Panc1 (cell line): ENCODE measurements around the gene YAE1. TPM values are rescaled to one million over a fixed set of nuclear protein-coding genes. Genes with fewer than 3 reads are reported as not detected.

ENCODE experiments used
- ATAC-seq: fragments of 200-7000 bp; cut with Tn5 transposase; 2 replicates; pipeline ENCODE4 v1.9.1; 2020; ENCODE audit warnings: mild to moderate bottlenecking, moderate library complexity
- BruUV-seq: library from RNA; stranded (reverse); fragments of 400-500 nt; replicated peaks from 2 replicates; lab custom pipeline; 2021; lab: Mats Ljungman, UMichigan
- CTCF ChIA-PET: fragments of 300-600 bp; sonication (Branson Sonifier 250); formaldehyde crosslinking; loops from one replicate; lab custom pipeline; 2022; ENCODE audit warnings: antibody characterized with exemption; lab: Charles Lee
- POLR2A ChIA-PET: fragments of 300-600 bp; sonication (Branson Sonifier 250); formaldehyde crosslinking; loops from one replicate; lab custom pipeline; 2022; ENCODE audit warnings: antibody characterized with exemption; lab: Charles Lee
- DNase-seq: peaks from one replicate; pipeline ENCODE4 v3.0.0-alpha.2; 2010; ENCODE audit warnings: low read depth, low spot score
- H3K27ac ChIP-seq: 2 replicates; pipeline ENCODE4 v1.5.1; 2011; ENCODE audit warnings: mild to moderate bottlenecking, low read length, inconsistent platforms
- H3K27me3 ChIP-seq: fragments of 200-500 bp; sonication (Bioruptor generic); 2 replicates; pipeline ENCODE4 v1.6.0; 2014; ENCODE audit warnings: low read length, inconsistent platforms; ENCODE audit not compliant: control insufficient read depth, insufficient read depth
- H3K36me3 ChIP-seq: fragments of 200-500 bp; sonication (Bioruptor generic); 2 replicates; pipeline ENCODE4 v1.5.1; 2014; ENCODE audit warnings: inconsistent platforms, mild to moderate bottlenecking, low read length, moderate library complexity; ENCODE audit not compliant: control insufficient read depth, insufficient read depth
- H3K4me1 ChIP-seq: 2 replicates; pipeline ENCODE4 v1.5.1; 2011; ENCODE audit warnings: inconsistent platforms, mild to moderate bottlenecking, low read length, moderate library complexity; ENCODE audit not compliant: control insufficient read depth, insufficient read depth
- H3K4me3 ChIP-seq, 2 experiments: 2 replicates each; pipeline ENCODE4 v1.5.1; 2011 to 2012; ENCODE audit warnings: low read depth in 2 of 2, low read length in 2 of 2, mild to moderate bottlenecking in 2 of 2, inconsistent platforms in 1 of 2, moderate library complexity in 1 of 2
- H3K9me3 ChIP-seq: fragments of 200-500 bp; sonication (Bioruptor generic); 2 replicates; pipeline ENCODE4 v1.5.1; 2014; ENCODE audit warnings: low read depth, mild to moderate bottlenecking, inconsistent platforms, low read length, moderate library complexity; ENCODE audit not compliant: control insufficient read depth, insufficient read depth
- POLR2AphosphoS5 ChIP-seq: IDR thresholded peaks from 2 replicates; pipeline ENCODE4 v1.6.1; 2012; ENCODE audit warnings: mild to moderate bottlenecking, low read depth, low read length, moderate library complexity
- SIN3A ChIP-seq: IDR thresholded peaks from 2 replicates; pipeline ENCODE4 v1.6.1; 2012; ENCODE audit warnings: low read depth, mild to moderate bottlenecking, low read length, moderate library complexity, borderline replicate concordance; ENCODE audit not compliant: insufficient read depth
- TCF7L2 ChIP-seq: IDR thresholded peaks from 2 replicates; pipeline ENCODE4 v1.6.1; 2011; ENCODE audit warnings: mild to moderate bottlenecking, low read depth, low read length, inconsistent platforms
- in situ Hi-C: cut with HindIII; loops from 2 replicates; pipeline ENCODE4 v1.10.0; 2016; ENCODE audit warnings: low sequenced_read_pairs, low pct_unique_long_range_greater_than_20kb
- intact Hi-C: fragments of 100-400 bp; cut with micrococcal nuclease; formaldehyde crosslinking; loops from one replicate; pipeline ENCODE4 v1.10.0; 2022; ENCODE audit not compliant: unreplicated experiment
- total RNA-seq: library from RNA; stranded (reverse); gene quantifications from one replicate; pipeline ENCODE4 v1.2.1, GENCODE V29; 2021; ENCODE audit not compliant: unreplicated experiment
- TF ChIP-seq, protein P1 (sequence below), 2 experiments: IDR thresholded peaks; 2 replicates each; pipeline ENCODE4 v1.6.1; 2011 to 2012; ENCODE audit warnings: low read depth in 2 of 2, control low read depth in 1 of 2, low read length in 1 of 2, mild to moderate bottlenecking in 1 of 2, moderate library complexity in 1 of 2; ENCODE audit not compliant: insufficient read depth in 1 of 2
- TF ChIP-seq, protein P2 (sequence below): fragments of 450-650 bp; IDR thresholded peaks from 2 replicates; pipeline ENCODE4 v1.5.1; 2017; ENCODE audit warnings: mild to moderate bottlenecking

Gene YAE1
- total RNA-seq, 1 experiment from 2014 or later = 20.1 TPM

DNA sequence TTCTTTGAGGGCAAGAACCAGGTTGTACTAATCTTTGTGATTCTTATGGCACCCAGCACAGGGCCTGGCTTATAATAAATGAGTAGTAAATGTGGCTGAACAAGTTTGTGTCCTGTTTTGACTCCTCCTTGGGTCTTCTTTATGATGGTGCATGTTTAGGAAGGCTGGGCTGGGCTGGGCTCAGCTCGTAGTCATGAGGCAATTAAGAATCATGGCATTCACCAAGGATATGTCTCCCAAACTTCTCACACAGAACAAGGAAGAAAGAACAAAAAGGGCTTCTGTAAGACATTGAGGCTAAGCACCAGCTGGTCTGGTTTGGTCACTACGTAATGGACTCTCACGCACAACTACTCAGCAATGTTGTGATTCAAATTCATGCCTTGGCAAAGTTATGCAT lies 30.5 kb upstream of the YAE1 start:
- BruUV-seq = no TSS peak
- CTCF ChIA-PET = interaction anchor here (0.6 kb wide), 1 partner anchor 16 kb away, joined by 3 read pairs; no protein-coding TSS in a partner anchor
- ATAC-seq = no peak

DNA sequence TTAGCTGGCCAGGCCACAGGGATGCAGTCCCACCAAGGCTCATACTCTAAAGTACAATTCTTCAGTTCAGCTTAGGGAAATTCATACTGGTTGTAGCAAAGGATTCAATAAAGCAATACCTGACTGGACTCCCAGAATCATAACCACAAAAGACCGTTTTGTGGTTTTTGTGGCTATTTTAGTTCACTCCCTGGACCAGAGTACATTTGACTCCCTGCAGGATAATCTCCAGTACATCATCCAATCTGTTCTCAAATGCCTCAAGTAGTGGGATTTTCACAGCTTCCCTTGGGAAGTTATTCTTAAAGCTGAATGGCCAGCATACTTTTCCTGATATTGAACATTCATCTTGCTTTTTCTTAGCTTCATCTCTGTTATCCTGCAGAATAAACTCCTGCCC lies 29.3 kb upstream of the YAE1 start:
- H3K27me3 ChIP-seq = no peaks in the 10 kb centered on the region
- no TSS peak for BruUV-seq
- DNase-seq = no peak
- H3K4me3 ChIP-seq = no peak overlapping the region
- no peak overlapping the region for H3K27ac ChIP-seq
- no peaks in the 10 kb centered on the region for H3K36me3 ChIP-seq
- H3K4me1 ChIP-seq = no peaks in the 10 kb centered on the region
- ATAC-seq = no peak
- intact Hi-C loops = no loop called here
- H3K9me3 ChIP-seq = no peaks in the 10 kb centered on the region
- TF ChIP-seq, protein P1, sequence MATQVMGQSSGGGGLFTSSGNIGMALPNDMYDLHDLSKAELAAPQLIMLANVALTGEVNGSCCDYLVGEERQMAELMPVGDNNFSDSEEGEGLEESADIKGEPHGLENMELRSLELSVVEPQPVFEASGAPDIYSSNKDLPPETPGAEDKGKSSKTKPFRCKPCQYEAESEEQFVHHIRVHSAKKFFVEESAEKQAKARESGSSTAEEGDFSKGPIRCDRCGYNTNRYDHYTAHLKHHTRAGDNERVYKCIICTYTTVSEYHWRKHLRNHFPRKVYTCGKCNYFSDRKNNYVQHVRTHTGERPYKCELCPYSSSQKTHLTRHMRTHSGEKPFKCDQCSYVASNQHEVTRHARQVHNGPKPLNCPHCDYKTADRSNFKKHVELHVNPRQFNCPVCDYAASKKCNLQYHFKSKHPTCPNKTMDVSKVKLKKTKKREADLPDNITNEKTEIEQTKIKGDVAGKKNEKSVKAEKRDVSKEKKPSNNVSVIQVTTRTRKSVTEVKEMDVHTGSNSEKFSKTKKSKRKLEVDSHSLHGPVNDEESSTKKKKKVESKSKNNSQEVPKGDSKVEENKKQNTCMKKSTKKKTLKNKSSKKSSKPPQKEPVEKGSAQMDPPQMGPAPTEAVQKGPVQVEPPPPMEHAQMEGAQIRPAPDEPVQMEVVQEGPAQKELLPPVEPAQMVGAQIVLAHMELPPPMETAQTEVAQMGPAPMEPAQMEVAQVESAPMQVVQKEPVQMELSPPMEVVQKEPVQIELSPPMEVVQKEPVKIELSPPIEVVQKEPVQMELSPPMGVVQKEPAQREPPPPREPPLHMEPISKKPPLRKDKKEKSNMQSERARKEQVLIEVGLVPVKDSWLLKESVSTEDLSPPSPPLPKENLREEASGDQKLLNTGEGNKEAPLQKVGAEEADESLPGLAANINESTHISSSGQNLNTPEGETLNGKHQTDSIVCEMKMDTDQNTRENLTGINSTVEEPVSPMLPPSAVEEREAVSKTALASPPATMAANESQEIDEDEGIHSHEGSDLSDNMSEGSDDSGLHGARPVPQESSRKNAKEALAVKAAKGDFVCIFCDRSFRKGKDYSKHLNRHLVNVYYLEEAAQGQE (IDR thresholded peaks at IDR 0.05; ENCODE audit: insufficient read depth in 1 of 2, low read depth in 2 of 2, low read length in 1 of 2) = no peak
- no peak for TF ChIP-seq SIN3A
- TF ChIP-seq, protein P2, sequence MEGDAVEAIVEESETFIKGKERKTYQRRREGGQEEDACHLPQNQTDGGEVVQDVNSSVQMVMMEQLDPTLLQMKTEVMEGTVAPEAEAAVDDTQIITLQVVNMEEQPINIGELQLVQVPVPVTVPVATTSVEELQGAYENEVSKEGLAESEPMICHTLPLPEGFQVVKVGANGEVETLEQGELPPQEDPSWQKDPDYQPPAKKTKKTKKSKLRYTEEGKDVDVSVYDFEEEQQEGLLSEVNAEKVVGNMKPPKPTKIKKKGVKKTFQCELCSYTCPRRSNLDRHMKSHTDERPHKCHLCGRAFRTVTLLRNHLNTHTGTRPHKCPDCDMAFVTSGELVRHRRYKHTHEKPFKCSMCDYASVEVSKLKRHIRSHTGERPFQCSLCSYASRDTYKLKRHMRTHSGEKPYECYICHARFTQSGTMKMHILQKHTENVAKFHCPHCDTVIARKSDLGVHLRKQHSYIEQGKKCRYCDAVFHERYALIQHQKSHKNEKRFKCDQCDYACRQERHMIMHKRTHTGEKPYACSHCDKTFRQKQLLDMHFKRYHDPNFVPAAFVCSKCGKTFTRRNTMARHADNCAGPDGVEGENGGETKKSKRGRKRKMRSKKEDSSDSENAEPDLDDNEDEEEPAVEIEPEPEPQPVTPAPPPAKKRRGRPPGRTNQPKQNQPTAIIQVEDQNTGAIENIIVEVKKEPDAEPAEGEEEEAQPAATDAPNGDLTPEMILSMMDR = no peak
- TF ChIP-seq POLR2AphosphoS5 = no peak
- TF ChIP-seq TCF7L2 = no peak
- in situ Hi-C loops = no loop called here
- CTCF ChIA-PET = no interaction called here
- POLR2A ChIA-PET = no interaction called here

More for the DNA sequence above, 30.5 kb upstream of the YAE1 start:
- DNase-seq = no peak
- H3K4me3 ChIP-seq = no peak overlapping the region
- no peak for TF ChIP-seq POLR2AphosphoS5
- TF ChIP-seq TCF7L2 = no peak
- TF ChIP-seq, protein P1 (IDR thresholded peaks at IDR 0.05; ENCODE audit: insufficient read depth in 1 of 2, low read depth in 2 of 2, low read length in 1 of 2) = no peak
- no peak for TF ChIP-seq SIN3A
- TF ChIP-seq, protein P2 = no peak
- H3K27me3 ChIP-seq = no peaks in the 10 kb centered on the region
- H3K36me3 ChIP-seq = no peaks in the 10 kb centered on the region
- intact Hi-C loops = no loop called here
- H3K27ac ChIP-seq = no peak overlapping the region
- H3K9me3 ChIP-seq = no peaks in the 10 kb centered on the region
- POLR2A ChIA-PET = no interaction called here
- no peaks in the 10 kb centered on the region for H3K4me1 ChIP-seq
- in situ Hi-C loops = no loop called here
